NCI-H345 treated with DMSO at 0.1 percent for 48 hours (cell line): Measurements from ENCODE around the gene IARS1.

Experiments
- DNase-seq: peaks from one replicate; lab custom pipeline; 2025; ENCODE audit not compliant: unreplicated experiment; lab: John Stamatoyannopoulos, UW

IARS1 gene

GRCh38 chr9:92245005-92245797 is 48.3 kb downstream of the IARS1 start:
- no peak for DNase-seq
